WTC11 (cell line): ENCODE measurements around the gene CYP39A1. TPM values are rescaled to one million over a fixed set of nuclear protein-coding genes. Genes with fewer than 3 reads are reported as not detected.

Experiments
- ATAC-seq: fragments of 200-7000 bp; cut with Tn5 transposase; 2 replicates; pipeline ENCODE4 v1.10.0; 2021; ENCODE audit warnings: mild to moderate bottlenecking, moderate library complexity
- CTCF ChIA-PET: fragments of 300-600 bp; sonication (Branson Sonifier 250); formaldehyde crosslinking; loops from one replicate; lab custom pipeline; 2021; ENCODE audit warnings: antibody characterized with exemption; lab: Charles Lee
- POLR2A ChIA-PET: fragments of 350-600 bp; sonication (Branson Sonifier 250); formaldehyde crosslinking; loops from one replicate; lab custom pipeline; 2021; ENCODE audit warnings: antibody characterized with exemption; lab: Charles Lee
- DNase-seq: peaks from one replicate; pipeline ENCODE4 v3.0.0; 2021; ENCODE audit warnings: low spot score
- H3K27ac Mint-ChIP-seq: 2 replicates; pipeline ENCODE4 v1.8.0; 2021; ENCODE audit warnings: mixed read lengths
- H3K27me3 Mint-ChIP-seq: 2 replicates; pipeline ENCODE4 v1.8.0; 2021; ENCODE audit warnings: low read depth, mild to moderate bottlenecking, moderate library complexity, mixed read lengths
- H3K36me3 Mint-ChIP-seq: 2 replicates; pipeline ENCODE4 v1.8.0; 2021; ENCODE audit warnings: mixed read lengths
- H3K4me1 Mint-ChIP-seq: 2 replicates; pipeline ENCODE4 v1.8.0; 2022; ENCODE audit warnings: mixed read lengths
- H3K4me3 Mint-ChIP-seq: 2 replicates; pipeline ENCODE4 v1.8.0; 2021; ENCODE audit warnings: mild to moderate bottlenecking, moderate library complexity, mixed read lengths
- H3K9me3 Mint-ChIP-seq: 2 replicates; pipeline ENCODE4 v1.8.0; 2021; ENCODE audit warnings: mixed read lengths
- AFF4 ChIP-seq: sonication (generic); formaldehyde crosslinking; IDR thresholded peaks from 2 replicates; pipeline ENCODE4 v1.8.1; 2023; ENCODE audit warnings: mild to moderate bottlenecking, missing genetic modification reagents, borderline replicate concordance
- CTCF ChIP-seq: fragments of 200-600 bp; IDR thresholded peaks from 2 replicates; pipeline ENCODE4 v1.8.0; 2022; ENCODE audit warnings: antibody characterized with exemption
- E2F1 ChIP-seq: sonication (generic); formaldehyde crosslinking; IDR thresholded peaks from 2 replicates; pipeline ENCODE4 v1.8.0; 2022; ENCODE audit warnings: mild to moderate bottlenecking, missing genetic modification reagents
- ETV6 ChIP-seq: sonication (generic); formaldehyde crosslinking; IDR thresholded peaks from 2 replicates; pipeline ENCODE4 v1.8.1; 2022; ENCODE audit warnings: mild to moderate bottlenecking, missing genetic modification reagents
- GRHL2 ChIP-seq: fragments of 250-450 bp; sonication (Bioruptor Pico); IDR thresholded peaks from 2 replicates; pipeline ENCODE4 v1.8.0; 2022; ENCODE audit warnings: mild to moderate bottlenecking, moderate library complexity; ENCODE audit not compliant: insufficient replicate concordance, severe bottlenecking
- GTF2I ChIP-seq: fragments of 250-450 bp; sonication (Bioruptor Pico); conservative IDR thresholded peaks from 2 replicates; pipeline ENCODE4 v1.4.0; 2021; ENCODE audit warnings: mild to moderate bottlenecking
- HMGXB4 ChIP-seq: sonication (generic); formaldehyde crosslinking; IDR thresholded peaks from 2 replicates; pipeline ENCODE4 v1.8.1; 2023; ENCODE audit warnings: mild to moderate bottlenecking, moderate library complexity, missing genetic modification reagents
- MYBL2 ChIP-seq: sonication (generic); formaldehyde crosslinking; IDR thresholded peaks from 2 replicates; pipeline ENCODE4 v1.8.1; 2023; ENCODE audit warnings: mild to moderate bottlenecking, moderate library complexity, missing genetic modification reagents
- PREB ChIP-seq: sonication (generic); formaldehyde crosslinking; IDR thresholded peaks from 2 replicates; pipeline ENCODE4 v1.8.1; 2022; ENCODE audit warnings: mild to moderate bottlenecking, missing genetic modification reagents, moderate library complexity, borderline replicate concordance
- SMAD4 ChIP-seq: sonication (generic); formaldehyde crosslinking; IDR thresholded peaks from 2 replicates; pipeline ENCODE4 v1.8.0; 2022; ENCODE audit warnings: mild to moderate bottlenecking, missing genetic modification reagents
- SOX15 ChIP-seq: fragments of 250-450 bp; sonication (Bioruptor Pico); IDR thresholded peaks from 2 replicates; pipeline ENCODE4 v1.9.0; 2021; ENCODE audit warnings: mild to moderate bottlenecking
- TEAD1 ChIP-seq: sonication (generic); formaldehyde crosslinking; IDR thresholded peaks from 2 replicates; pipeline ENCODE4 v1.8.0; 2022; ENCODE audit warnings: mild to moderate bottlenecking, missing genetic modification reagents
- TP53 ChIP-seq: sonication (generic); formaldehyde crosslinking; IDR thresholded peaks from 2 replicates; pipeline ENCODE4 v1.8.1; 2023; ENCODE audit warnings: mild to moderate bottlenecking, missing genetic modification reagents
- USF1 ChIP-seq: sonication (generic); formaldehyde crosslinking; IDR thresholded peaks from 2 replicates; pipeline ENCODE4 v1.8.0; 2022; ENCODE audit warnings: mild to moderate bottlenecking, missing genetic modification reagents
- ZBTB43 ChIP-seq: sonication (generic); formaldehyde crosslinking; IDR thresholded peaks from 2 replicates; pipeline ENCODE4 v1.8.1; 2023; ENCODE audit warnings: mild to moderate bottlenecking, missing genetic modification reagents
- ZNF121 ChIP-seq: sonication (generic); formaldehyde crosslinking; IDR thresholded peaks from 2 replicates; pipeline ENCODE4 v1.8.0; 2023; ENCODE audit warnings: missing genetic modification reagents
- ZNF232 ChIP-seq: sonication (generic); formaldehyde crosslinking; IDR thresholded peaks from 2 replicates; pipeline ENCODE4 v1.8.0; 2022; ENCODE audit warnings: mild to moderate bottlenecking, missing genetic modification reagents
- ZNF317 ChIP-seq: sonication (generic); formaldehyde crosslinking; IDR thresholded peaks from 2 replicates; pipeline ENCODE4 v1.8.1; 2023; ENCODE audit warnings: low read depth, mild to moderate bottlenecking, moderate library complexity, missing genetic modification reagents, borderline replicate concordance
- ZNF396 ChIP-seq: fragments of 250-450 bp; sonication (Bioruptor Pico); IDR thresholded peaks from 2 replicates; pipeline ENCODE4 v1.8.0; 2021; ENCODE audit warnings: mild to moderate bottlenecking, moderate library complexity, borderline replicate concordance
- ZNF671 ChIP-seq: fragments of 250-450 bp; sonication (Bioruptor Pico); IDR thresholded peaks from 2 replicates; pipeline ENCODE4 v1.8.0; 2021; ENCODE audit warnings: mild to moderate bottlenecking
- total RNA-seq: library from RNA; stranded (reverse); gene quantifications from 3 replicates; pipeline ENCODE4 v1.2.3, GENCODE V29; 2021

Gene CYP39A1
- total RNA-seq, 1 experiment from 2014 or later, result 1.6 TPM

- CTCF ChIA-PET, result no interaction called here
- no peaks in the 10 kb centered on the region for H3K9me3 Mint-ChIP-seq
- H3K36me3 Mint-ChIP-seq, result no peaks in the 10 kb centered on the region
- H3K27me3 Mint-ChIP-seq, result no peaks in the 10 kb centered on the region
- no peak overlapping the region for H3K4me3 Mint-ChIP-seq
- TF ChIP-seq ZNF121 (CRISPR knock-in tag), result no peak
- no peak for TF ChIP-seq E2F1 (CRISPR knock-in tag)
- TF ChIP-seq ZBTB43 (CRISPR knock-in tag), result no peak
- no peak for TF ChIP-seq TEAD1 (CRISPR knock-in tag)
- TF ChIP-seq SOX15 (CRISPR knock-in tag), result no peak
- no peak for TF ChIP-seq CTCF
- no peak for TF ChIP-seq TP53
- TF ChIP-seq ZNF671, result no peak
- no peak for TF ChIP-seq AFF4 (CRISPR knock-in tag)
- no peak for TF ChIP-seq PREB
- TF ChIP-seq SMAD4, result no peak
- no peak for TF ChIP-seq GTF2I (CRISPR knock-in tag)
- no peak for TF ChIP-seq USF1 (CRISPR knock-in tag)
- no peak for TF ChIP-seq ZNF232 (CRISPR knock-in tag)
- no peak for TF ChIP-seq ZNF396 (CRISPR knock-in tag)
- no peak for TF ChIP-seq HMGXB4 (CRISPR knock-in tag)
- TF ChIP-seq MYBL2, result no peak
- TF ChIP-seq GRHL2 (CRISPR knock-in tag), result no peak
- no peak for TF ChIP-seq ZNF317
- no peak for TF ChIP-seq ETV6 (CRISPR knock-in tag)
- ATAC-seq (no peak), DNase-seq (no peak)
- H3K27ac Mint-ChIP-seq, result no peak overlapping the region
- POLR2A ChIA-PET, result no interaction called here
- no peaks in the 10 kb centered on the region for H3K4me1 Mint-ChIP-seq
These were observed 141.3 kb downstream of the CYP39A1 start for GRCh38 chr6:46511320-46511719.
